GM12891 (cell line): ENCODE data around the gene ASPM.

Experiments used
- PAX5 ChIP-seq: IDR thresholded peaks from 2 replicates; pipeline ENCODE4 v1.6.1; 2011; ENCODE audit warnings: low read length, moderate library complexity, mild to moderate bottlenecking; ENCODE audit not compliant: insufficient read depth, severe bottlenecking
- POLR2A ChIP-seq: IDR thresholded peaks from 2 replicates; pipeline ENCODE4 v1.6.1; 2011; ENCODE audit warnings: low read depth, low read length, control low read depth
- POLR2AphosphoS5 ChIP-seq: IDR thresholded peaks from 2 replicates; pipeline ENCODE4 v1.6.1; 2011; ENCODE audit warnings: low read depth, low read length, control low read depth
- POU2F2 ChIP-seq: IDR thresholded peaks from 2 replicates; pipeline ENCODE4 v1.6.1; 2011; ENCODE audit warnings: low read depth, mild to moderate bottlenecking, control low read depth, low read length, moderate library complexity
- SPI1 ChIP-seq: IDR thresholded peaks from 2 replicates; pipeline ENCODE4 v1.6.1; 2011; ENCODE audit warnings: low read depth, low read length, control low read depth
- TAF1 ChIP-seq: IDR thresholded peaks from 2 replicates; pipeline ENCODE4 v1.6.1; 2011; ENCODE audit warnings: low read depth, low read length, control low read depth

DNA sequence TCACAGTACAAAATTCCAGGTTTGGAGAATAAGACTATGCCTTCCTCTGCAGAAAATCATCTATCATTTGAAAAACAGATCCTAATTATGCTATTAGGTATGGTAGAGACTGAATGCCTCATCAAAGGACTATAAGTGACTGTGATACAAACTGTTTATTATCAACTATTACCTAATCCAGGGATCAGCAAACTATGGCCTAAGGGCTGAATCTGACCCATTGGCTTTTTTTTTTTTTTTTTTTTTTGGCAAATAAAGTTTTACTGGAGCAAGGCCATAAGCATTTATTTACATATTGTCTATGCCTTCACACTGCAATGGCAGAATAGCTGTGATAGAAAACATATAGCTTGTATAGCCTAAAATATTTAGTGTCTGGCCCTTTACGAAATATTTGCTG, 4.7 kb upstream of the ASPM start:
- TF ChIP-seq POLR2AphosphoS5 (no peak), POLR2A (no peak), TAF1 (no peak), POU2F2 (no peak), SPI1 (no peak), PAX5 (no peak)
